ENCODE measurements around the gene NCAPD2. TPM values are rescaled to one million over a fixed set of nuclear protein-coding genes. Genes with fewer than 3 reads are reported as not detected.

NCAPD2 gene
- total and polyA plus RNA-seq, 2 of the 4 experiments (the other 2 are of a cell fraction): 35.6 to 57.9 TPM

GRCh38 chr12:6463858-6464257, 30.0 kb upstream of the NCAPD2 start:
- Histone ChIP-seq H2BK15ac (ENCODE audit: low read depth, low read length) (no peak overlapping the region), H4K91ac (ENCODE audit: insufficient read depth, low read depth, low read length) (no peak overlapping the region), H3K36me3 (ENCODE audit: control insufficient read depth, insufficient read depth, low read length) (peaks cover 51% of the 10 kb centered on the region), H2BK5ac (ENCODE audit: low read depth, low read length, poor library complexity, severe bottlenecking) (no peak overlapping the region), H3K79me1 (ENCODE audit: low read depth in 1 of 2, low read length in 2 of 2) (peaks cover 12 to 29% of the 10 kb centered on the region in 2 experiments; a peak in 3 of 4 replicates), H4K5ac (ENCODE audit: low read depth, low read length) (no peak overlapping the region), H3K18ac (ENCODE audit: low read depth, low read length) (no peak overlapping the region), H3K4me1 (ENCODE audit: control insufficient read depth, insufficient read depth, low read length) (no peaks in the 10 kb centered on the region; the same call in 1 of the 2 replicates), H3K9me3 (ENCODE audit: control insufficient read depth, insufficient read depth, low read length) (no peaks in the 10 kb centered on the region), H3K4me3 (ENCODE audit: insufficient read depth, low read depth, low read length) (no peak overlapping the region), H3K27me3 (ENCODE audit: control insufficient read depth, insufficient read depth, low read length) (no peaks in the 10 kb centered on the region), H2BK20ac (ENCODE audit: low read depth, low read length) (no peak overlapping the region), H3K14ac (replicated peaks; ENCODE audit: low read depth, low read length) (no peak overlapping the region), H2BK120ac (ENCODE audit: low read depth, low read length) (no peak overlapping the region), H3K9ac (ENCODE audit: low read depth, low read length) (no peak overlapping the region), H3K9me1 (ENCODE audit: insufficient read depth, low read length) (peaks cover 4% of the 10 kb centered on the region; the same call in 1 of the 2 replicates), H3K4ac (ENCODE audit: low read depth, low read length) (no peak overlapping the region), H3K23ac (ENCODE audit: low read depth, low read length) (no peak overlapping the region), H2AFZ (replicated peaks; ENCODE audit: low read length, poor library complexity) (no peak overlapping the region), H3K27ac (ENCODE audit: insufficient read depth, low read length) (no peak overlapping the region; the same call in 1 of the 2 replicates), H3K4me2 (ENCODE audit: low read depth, low read length) (no peak overlapping the region), H3K56ac (ENCODE audit: extremely low read depth, insufficient read depth, low read length) (no peak overlapping the region), H2AK9ac (replicated peaks; ENCODE audit: low read depth, low read length, poor library complexity) (no peak overlapping the region), H4K20me1 (ENCODE audit: insufficient read depth, low read length) (peaks cover 5% of the 10 kb centered on the region; the same call in 1 of the 2 replicates), H4K8ac (ENCODE audit: low read depth in 2 of 2, low read length in 2 of 2) (no peak overlapping the region), H2AK5ac (ENCODE audit: low read depth, low read length) (no peak overlapping the region)
- dilution Hi-C loops (cut with HindIII; ENCODE audit: low sequenced_read_pairs, unreplicated experiment) (no loop called here), in situ Hi-C loops (cut with MboI; ENCODE audit: low sequenced_read_pairs) (loop anchor here (5.0 to 25.0 kb wide), 4 partner anchors 42 to 402 kb away; no protein-coding TSS in a partner anchor), intact Hi-C loops (cut with micrococcal nuclease) (loop anchor here (2.0 kb wide), 1 partner anchor 33 kb away; no protein-coding TSS in a partner anchor)
- TF ChIP-seq POLR2A (IDR thresholded peaks at IDR 0.05; ENCODE audit: low read depth, low read length) (no peak), MAFK (IDR thresholded peaks at IDR 0.05; ENCODE audit: low read depth, low read length) (no peak), BHLHE40 (IDR thresholded peaks at IDR 0.05; ENCODE audit: low read depth, low read length) (no peak), NFE2L2 (IDR thresholded peaks at IDR 0.05; ENCODE audit: low read depth, low read length) (no peak), RFX5 (IDR thresholded peaks at IDR 0.05; ENCODE audit: low read depth, low read length) (no peak), RAD21 (IDR thresholded peaks at IDR 0.05; ENCODE audit: low read length) (no peak), CTCF (conservative IDR thresholded peaks at IDR 0.05; ENCODE audit: low read depth, low read length) (no peak), CEBPB (IDR thresholded peaks at IDR 0.05; ENCODE audit: low read depth, low read length) (no peak), MXI1 (IDR thresholded peaks at IDR 0.05; ENCODE audit: borderline replicate concordance, low read depth, low read length) (no peak), CHD1 (IDR thresholded peaks at IDR 0.05; ENCODE audit: low read depth, low read length) (no peak), RCOR1 (IDR thresholded peaks at IDR 0.05; ENCODE audit: insufficient replicate concordance, low read length) (no peak), MAZ (IDR thresholded peaks at IDR 0.05; ENCODE audit: borderline replicate concordance, low read depth, low read length) (no peak), SMC3 (IDR thresholded peaks at IDR 0.05; ENCODE audit: low read depth, low read length) (no peak), FOS (IDR thresholded peaks at IDR 0.05; ENCODE audit: low read depth, low read length) (no peak)
- TF ChIP-seq, protein P1, sequence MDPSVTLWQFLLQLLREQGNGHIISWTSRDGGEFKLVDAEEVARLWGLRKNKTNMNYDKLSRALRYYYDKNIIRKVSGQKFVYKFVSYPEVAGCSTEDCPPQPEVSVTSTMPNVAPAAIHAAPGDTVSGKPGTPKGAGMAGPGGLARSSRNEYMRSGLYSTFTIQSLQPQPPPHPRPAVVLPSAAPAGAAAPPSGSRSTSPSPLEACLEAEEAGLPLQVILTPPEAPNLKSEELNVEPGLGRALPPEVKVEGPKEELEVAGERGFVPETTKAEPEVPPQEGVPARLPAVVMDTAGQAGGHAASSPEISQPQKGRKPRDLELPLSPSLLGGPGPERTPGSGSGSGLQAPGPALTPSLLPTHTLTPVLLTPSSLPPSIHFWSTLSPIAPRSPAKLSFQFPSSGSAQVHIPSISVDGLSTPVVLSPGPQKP (IDR thresholded peaks at IDR 0.05; ENCODE audit: borderline replicate concordance, low read depth, low read length): no peak
- TF ChIP-seq, protein P2, sequence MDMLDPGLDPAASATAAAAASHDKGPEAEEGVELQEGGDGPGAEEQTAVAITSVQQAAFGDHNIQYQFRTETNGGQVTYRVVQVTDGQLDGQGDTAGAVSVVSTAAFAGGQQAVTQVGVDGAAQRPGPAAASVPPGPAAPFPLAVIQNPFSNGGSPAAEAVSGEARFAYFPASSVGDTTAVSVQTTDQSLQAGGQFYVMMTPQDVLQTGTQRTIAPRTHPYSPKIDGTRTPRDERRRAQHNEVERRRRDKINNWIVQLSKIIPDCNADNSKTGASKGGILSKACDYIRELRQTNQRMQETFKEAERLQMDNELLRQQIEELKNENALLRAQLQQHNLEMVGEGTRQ (IDR thresholded peaks at IDR 0.05; ENCODE audit: low read depth, low read length): no peak
- BruUV-seq (replicated peaks): no TSS peak
- no peak for ATAC-seq (ENCODE audit: low read depth)
- no peak for DNase-seq
- ChIA-PET CTCF (no interaction called here), POLR2A (ENCODE audit: unreplicated experiment) (interaction anchor here (0.6 kb wide), 1 partner anchor 14 kb away, joined by 3 read pairs; no protein-coding TSS in a partner anchor)
- no CpG with 5 or more reads among the region's 6 CpGs for WGBS, 2 experiments (ENCODE audit: extremely low coverage in 2 of 2, insufficient read length in 1 of 2)
